GM19099 (cell line): ENCODE data around the gene GALNT17.

ENCODE experiments used
- POLR2A ChIP-seq: IDR thresholded peaks from 3 replicates; pipeline ENCODE4 v1.6.1; 2011; ENCODE audit warnings: low read depth; ENCODE audit not compliant: insufficient read length; ENCODE audit errors: extremely low read depth

The GALNT17 gene

GRCh38 chr7:71198391-71198790 lies 66.4 kb downstream of the GALNT17 start:
- TF ChIP-seq POLR2A: no peak

- TF ChIP-seq POLR2A: no peak
These were observed 66.9 kb downstream of the GALNT17 start for GRCh38 chr7:71198887-71199286.

- TF ChIP-seq POLR2A: no peak
These were observed 74.2 kb downstream of the GALNT17 start for GRCh38 chr7:71206184-71206583.

- no peak for TF ChIP-seq POLR2A
These were observed 76.9 kb downstream of the GALNT17 start for GRCh38 chr7:71208881-71209280.

GRCh38 chr7:71210220-71210619 lies 78.3 kb downstream of the GALNT17 start:
- TF ChIP-seq POLR2A: no peak

GRCh38 chr7:71216211-71216610 lies 84.3 kb downstream of the GALNT17 start:
- no peak for TF ChIP-seq POLR2A

GRCh38 chr7:71220210-71220695 lies 88.3 kb downstream of the GALNT17 start:
- no peak for TF ChIP-seq POLR2A

- TF ChIP-seq POLR2A: no peak
These were observed 89.1 kb downstream of the GALNT17 start for GRCh38 chr7:71221049-71221448.

GRCh38 chr7:71221549-71221948 lies 89.6 kb downstream of the GALNT17 start:
- TF ChIP-seq POLR2A: no peak

GRCh38 chr7:71227126-71227525 lies 95.2 kb downstream of the GALNT17 start:
- no peak for TF ChIP-seq POLR2A

GRCh38 chr7:71229148-71229547 lies 97.2 kb downstream of the GALNT17 start:
- TF ChIP-seq POLR2A: no peak

- TF ChIP-seq POLR2A: no peak
These were observed 97.8 kb downstream of the GALNT17 start for GRCh38 chr7:71229699-71230098.

GRCh38 chr7:71235253-71235652 lies 103.3 kb downstream of the GALNT17 start:
- no peak for TF ChIP-seq POLR2A

- TF ChIP-seq POLR2A: no peak
These were observed 104.5 kb downstream of the GALNT17 start for GRCh38 chr7:71236230-71237105.

- no peak for TF ChIP-seq POLR2A
These were observed 106.0 kb downstream of the GALNT17 start for GRCh38 chr7:71237945-71238344.

- no peak for TF ChIP-seq POLR2A
These were observed 106.8 kb downstream of the GALNT17 start for GRCh38 chr7:71238581-71239295.
